Body of pancreas (tissue), 4 donors: ENCODE measurements around the gene ABHD8.

Experiments
- CTCF ChIP-seq, 7 experiments: fragments of 450-650 bp in 4 of 7; fragments of 200-600 bp in 3 of 7; sonication (generic) in 3 of 7; IDR thresholded peaks; one replicate each; pipeline ENCODE4 v1.5.1; 2016 to 2019; ENCODE audit warnings: antibody characterized with exemption in 7 of 7
- POLR2A ChIP-seq, 3 donors: fragments of 450-650 bp; IDR thresholded peaks; one replicate each; pipeline ENCODE4 v1.6.1; 2016; ENCODE audit warnings: antibody characterized with exemption in 3 of 3, mild to moderate bottlenecking in 2 of 3

GRCh38 chr19:17243830-17244617 lies 59.2 kb downstream of the ABHD8 start:
- TF ChIP-seq CTCF (IDR thresholded peaks at IDR 0.05) (no peak), POLR2A (IDR thresholded peaks at IDR 0.05) (no peak)
